GM19438 (cell line): Measurements from ENCODE around the gene DDOST.
"Not testable (repeated sequence)": the region's sequence is repeated elsewhere in the genome, so short reads cannot be mapped to it uniquely, and the experiment has no call there.

Source experiments
- ATAC-seq: cut with Tn5 transposase; IDR thresholded peaks from one replicate; pipeline ENCODE4 v1.9.1; 2021; ENCODE audit warnings: low read depth; ENCODE audit not compliant: unreplicated experiment

DDOST gene

DNA sequence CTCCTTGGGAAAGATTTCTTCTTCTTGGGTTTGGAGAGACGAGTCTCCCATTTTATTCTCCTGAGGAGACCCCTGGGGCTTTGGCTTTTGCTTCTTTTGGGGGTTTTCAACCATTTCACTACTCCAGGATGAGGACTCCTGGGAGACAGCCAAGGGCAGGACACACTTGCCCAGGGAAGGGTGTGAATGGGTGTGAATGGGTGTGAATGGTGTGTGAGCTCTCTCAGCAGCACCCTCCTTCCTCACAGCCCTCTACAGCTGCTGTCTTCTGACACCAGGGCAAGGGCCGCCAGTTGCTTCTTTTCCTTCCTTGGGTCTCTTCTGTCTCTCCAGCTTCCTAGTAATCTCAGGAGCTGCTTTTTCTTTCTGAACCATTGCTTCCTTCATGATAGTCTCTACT is 32.5 kb upstream of the DDOST start:
- ATAC-seq = no peak

- ATAC-seq = no peak
Measured at GRCh38 chr1:20691872-20692271, 30.7 kb upstream of the DDOST start.

DNA sequence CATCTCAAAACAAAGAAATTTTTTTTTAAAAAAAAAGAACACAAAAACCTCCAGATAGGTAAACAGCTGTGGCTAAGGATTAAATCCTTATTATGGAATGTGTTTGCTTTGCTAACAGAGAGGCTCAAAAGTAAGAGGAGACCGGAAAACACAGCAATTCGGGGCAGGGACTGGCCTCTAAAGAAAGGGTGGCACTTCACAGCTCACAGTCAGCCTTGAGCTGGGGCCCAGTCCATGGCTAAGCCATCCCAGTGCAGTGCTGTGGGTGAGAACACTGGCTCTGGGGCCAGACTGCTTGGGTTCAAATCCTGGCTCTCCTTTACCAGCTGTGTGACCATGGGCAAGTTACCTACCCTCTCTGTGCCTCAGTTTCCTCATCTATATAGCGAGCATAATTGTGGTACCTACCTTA is 28.5 kb upstream of the DDOST start:
- ATAC-seq = no peak

- no peak for ATAC-seq
Measured at GRCh38 chr1:20686883-20687725, 25.9 kb upstream of the DDOST start.

DNA sequence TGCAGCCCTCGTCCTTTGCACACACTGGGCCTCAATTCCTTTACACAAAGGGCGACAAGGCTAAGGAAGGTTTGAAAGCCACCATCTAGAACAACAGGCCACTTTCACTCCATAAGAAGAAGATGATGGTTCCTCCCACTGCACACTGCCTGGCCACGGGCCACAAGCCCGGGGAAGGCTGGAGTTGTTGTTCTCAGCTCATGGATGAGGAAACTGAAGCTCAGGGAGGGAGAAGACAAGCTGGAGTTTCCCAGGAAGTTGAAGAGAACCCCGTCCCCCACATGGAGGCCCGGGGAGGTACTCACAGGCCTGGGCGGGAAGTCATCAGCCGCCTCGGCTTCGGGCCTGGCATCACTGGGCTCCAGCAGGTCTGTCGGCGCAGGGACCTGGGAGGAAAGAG is 24.6 kb upstream of the DDOST start:
- ATAC-seq = no peak

DNA sequence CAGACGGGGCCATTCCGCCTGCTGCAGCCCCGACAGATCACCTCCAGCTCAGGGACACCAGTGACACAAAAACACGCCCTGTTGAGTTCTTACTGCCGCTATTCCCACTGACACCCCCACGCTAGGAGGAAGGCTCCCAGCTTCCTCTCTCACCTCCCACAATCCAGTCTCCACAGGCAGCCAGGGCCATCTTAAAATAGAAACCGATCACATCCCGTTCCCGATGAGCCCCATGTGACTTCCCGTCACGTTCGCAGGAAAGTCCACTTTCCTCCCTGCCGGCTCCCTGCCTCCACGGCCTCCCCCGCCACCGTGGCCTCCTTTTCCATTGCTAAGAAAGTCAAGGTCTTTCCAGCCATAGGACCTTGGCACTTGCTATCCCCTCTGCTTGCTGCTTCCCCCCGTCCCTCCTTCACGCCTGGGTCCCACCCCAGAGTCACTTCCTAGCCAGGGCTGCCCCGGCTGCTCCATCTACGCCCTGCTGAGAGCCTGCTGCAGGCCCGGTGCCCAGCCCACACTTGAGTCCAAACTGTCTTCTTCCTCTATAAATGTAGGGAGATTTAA is 24.0 kb upstream of the DDOST start:
- no peak for ATAC-seq

DNA sequence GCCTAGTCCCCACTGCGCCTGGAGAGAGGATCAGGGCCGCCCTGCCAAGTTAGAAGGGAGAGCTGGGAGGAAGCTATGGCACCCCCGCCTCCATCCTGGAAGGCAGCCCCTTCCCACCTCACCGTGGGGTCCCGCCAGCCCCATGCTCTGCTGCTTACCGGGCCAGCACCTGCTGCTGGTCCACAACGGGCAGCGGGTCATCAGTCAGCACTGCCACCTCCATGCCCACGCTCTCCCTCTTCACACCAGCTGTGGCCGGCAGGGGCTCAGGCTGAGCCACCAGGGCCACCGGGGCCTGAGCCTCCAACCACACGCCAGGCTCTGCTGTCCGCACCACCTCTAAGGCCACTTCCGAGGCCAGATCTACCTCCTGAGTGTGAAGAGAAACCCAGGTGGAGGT is 23.5 kb upstream of the DDOST start:
- no peak for ATAC-seq

DNA sequence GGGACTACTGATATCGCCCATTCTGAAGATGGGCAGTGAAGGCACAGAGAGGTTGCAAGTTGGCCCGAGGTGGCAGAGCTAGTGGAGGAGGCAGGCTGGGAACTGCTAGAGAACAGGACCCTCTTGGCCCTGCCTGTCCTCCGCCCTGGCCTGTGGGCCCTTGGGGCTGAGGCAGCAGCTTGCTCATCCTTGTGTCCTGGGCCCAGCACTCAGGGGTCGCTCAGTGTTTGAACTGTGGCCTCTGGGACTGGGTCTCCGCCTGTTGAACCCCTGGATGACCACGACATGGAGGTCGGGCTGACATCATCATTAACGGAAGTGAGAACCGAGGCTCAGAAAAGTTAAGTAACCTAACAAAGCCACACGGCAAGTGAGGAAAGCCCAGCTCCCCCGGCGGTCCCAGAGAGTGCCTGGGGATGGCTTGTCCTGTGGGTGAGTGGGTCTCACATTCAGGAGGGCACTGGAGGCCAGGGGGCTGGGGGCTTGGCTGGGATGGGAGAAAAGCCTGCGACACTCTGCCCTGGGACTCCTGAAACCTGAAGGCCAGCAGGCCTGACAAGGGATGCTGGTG is 23.0 kb upstream of the DDOST start:
- no peak for ATAC-seq

DNA sequence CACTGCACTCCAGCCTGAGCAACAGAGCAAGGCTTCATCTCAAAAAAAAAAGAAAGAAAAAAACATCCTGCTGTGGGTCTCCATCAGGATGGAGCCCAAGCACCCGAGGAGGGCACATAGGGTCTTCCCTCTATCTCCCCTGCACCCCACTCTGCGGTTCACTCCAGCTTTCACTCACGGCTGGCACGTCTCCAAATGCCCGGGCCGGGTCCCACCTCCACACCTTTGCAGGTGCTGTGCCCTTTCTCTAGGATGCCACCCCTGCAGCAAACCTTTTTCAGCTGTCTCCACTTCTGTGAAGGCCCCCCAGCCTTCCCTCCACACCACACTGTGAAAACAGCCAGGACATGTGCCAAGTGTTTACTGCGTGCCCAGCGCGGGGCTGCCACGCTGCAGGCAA is 22.4 kb upstream of the DDOST start:
- ATAC-seq = no peak

- no peak for ATAC-seq
Measured at GRCh38 chr1:20682571-20683236, 21.5 kb upstream of the DDOST start.

DNA sequence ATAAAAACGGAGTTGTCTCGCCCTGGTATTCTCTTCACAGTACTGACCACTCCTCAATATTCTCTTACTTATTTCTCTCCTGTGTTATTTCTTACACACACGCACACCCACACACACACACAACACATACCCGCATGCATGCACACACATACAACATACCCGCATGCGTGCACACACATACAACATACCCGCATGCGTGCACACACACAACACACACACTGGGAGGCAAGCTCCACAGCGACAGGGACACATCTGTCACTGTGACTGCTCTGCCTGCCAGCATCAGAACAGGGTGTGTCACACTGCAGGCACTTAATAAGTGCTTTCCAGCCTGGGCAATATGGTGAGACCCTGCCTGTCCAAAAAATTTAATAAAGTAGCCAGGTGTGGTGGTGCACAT is 20.8 kb upstream of the DDOST start:
- no peak for ATAC-seq

DNA sequence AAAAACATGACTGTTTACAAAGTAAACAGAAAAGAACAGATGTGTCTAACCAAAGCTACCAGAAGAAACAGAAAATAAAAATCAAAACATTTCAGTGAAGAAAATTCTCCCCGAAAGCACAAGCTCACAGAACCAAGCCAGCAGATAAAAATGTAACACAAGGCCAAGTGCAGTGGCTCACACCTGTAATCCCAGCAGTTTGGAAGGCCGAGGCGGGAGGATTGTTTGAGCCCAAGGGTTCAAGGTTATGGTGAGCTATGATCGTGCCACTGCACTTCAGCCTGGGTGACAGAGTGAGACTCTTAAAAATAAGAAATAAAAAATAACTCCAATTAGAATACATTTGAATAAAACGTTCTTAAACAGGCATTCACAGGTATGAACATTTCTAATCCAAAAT is 19.1 kb upstream of the DDOST start:
- no peak for ATAC-seq

DNA sequence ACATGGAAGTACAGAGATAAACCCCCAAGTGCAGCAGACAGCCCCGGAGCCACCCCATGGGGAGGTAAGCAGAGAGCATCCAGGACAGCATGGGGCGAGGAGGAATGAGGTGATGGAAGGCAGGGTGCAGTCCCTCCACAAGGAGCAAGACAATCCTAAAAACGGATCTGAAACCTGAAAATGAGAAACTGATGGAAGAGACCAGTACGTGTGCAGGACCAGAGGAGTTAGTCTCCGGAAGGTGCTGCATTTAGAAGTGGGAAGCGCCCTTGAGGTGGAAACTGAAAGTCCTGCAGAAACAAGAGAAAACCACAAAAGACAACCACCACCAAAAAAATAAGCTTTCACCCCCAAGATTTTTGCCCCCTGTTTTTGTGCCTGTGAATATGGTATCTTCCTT is 17.4 kb upstream of the DDOST start:
- peak; percentile 74 for ATAC-seq

GRCh38 chr1:20673626-20674025 is 12.5 kb upstream of the DDOST start:
- not testable (repeated sequence) for ATAC-seq

GRCh38 chr1:20672265-20672632 is 11.1 kb upstream of the DDOST start:
- no peak for ATAC-seq

- ATAC-seq = no peak
Measured at GRCh38 chr1:20670936-20671335, 9.8 kb upstream of the DDOST start.

GRCh38 chr1:20668581-20668980 is 7.4 kb upstream of the DDOST start:
- ATAC-seq = no peak

GRCh38 chr1:20666804-20667203 is 5.6 kb upstream of the DDOST start:
- no peak for ATAC-seq

DNA sequence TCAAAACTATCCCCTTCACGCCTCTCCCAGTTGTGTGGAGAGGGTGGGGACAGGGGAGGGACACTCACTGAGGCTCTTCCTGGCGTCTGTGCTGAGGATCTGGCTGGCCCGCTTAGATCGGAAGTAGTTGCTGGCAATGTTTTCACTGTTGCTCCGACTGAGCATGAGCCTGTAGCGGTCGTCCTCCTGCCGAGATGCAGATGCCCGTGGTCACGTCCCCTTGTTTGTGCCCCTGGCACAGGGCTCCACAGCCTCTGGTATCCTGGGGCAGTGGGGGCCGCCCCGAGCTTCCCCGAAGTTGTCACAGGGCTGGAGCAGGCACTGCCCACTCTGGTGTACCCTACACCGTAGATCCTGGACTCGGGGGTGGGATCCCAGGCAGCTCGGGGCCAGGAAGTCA is 5.0 kb upstream of the DDOST start:
- ATAC-seq = no peak

DNA sequence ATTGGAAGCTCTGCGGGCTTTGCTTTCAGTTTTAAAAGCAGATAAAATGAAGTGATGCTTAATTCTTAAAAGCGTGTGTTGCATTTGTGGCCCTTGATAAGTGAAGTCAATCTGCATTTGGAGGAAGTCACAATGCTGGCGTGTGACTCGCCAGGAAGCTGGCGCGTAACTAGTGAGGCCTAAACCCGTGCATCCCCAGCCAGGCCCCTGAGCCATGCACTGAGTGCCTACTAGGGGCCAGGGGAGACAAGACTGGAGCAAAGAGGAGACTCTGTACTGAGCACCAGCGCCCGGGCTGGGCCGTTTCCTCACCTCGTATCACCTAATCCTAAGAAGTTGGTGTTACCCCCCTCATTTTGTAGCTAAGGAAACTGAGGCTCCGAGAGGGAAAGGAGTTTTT is 4.6 kb upstream of the DDOST start:
- ATAC-seq = no peak

DNA sequence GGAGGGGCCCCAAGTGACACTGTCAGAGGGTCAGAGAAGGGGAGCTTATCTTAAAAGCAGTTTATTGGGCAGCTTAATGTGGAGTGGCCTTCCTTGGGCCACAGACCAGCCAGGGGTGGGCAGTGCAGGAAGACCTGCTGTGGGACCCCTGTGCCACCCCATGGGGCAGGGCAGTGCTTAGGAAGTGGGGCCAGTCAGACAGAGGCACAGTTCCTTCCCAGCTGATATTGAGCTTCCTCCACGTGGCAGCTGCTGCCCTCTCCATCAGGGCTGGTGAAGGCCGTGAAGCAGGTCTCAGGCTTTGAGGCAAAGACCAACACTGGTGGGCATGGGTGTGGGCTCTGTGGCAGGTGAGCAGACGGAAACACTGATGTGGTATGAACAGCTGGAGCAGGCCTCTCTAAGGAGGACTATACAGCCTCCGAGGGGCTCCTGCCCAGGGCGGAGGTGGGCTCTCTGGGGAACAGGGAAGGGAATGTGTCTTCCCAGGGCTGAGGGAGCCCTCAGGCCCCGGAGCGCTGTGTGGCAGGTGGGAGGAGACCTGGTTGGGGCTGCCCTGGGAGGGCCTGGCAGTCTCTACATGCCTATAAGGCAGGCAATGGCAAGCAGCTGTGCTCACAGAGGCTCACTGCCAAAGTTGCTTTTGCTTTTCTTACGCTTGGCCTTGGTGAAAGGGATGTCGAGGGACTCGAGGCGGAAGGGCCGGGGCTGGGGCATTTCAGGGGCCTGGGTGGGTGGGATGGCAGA is 3.0 kb upstream of the DDOST start:
- ATAC-seq = no peak
